Measurements from ENCODE around the gene AQR.
"Not testable (repeated sequence)": the region's sequence is repeated elsewhere in the genome, so short reads cannot be mapped to it uniquely, and the experiment has no call there.

AQR gene

DNA sequence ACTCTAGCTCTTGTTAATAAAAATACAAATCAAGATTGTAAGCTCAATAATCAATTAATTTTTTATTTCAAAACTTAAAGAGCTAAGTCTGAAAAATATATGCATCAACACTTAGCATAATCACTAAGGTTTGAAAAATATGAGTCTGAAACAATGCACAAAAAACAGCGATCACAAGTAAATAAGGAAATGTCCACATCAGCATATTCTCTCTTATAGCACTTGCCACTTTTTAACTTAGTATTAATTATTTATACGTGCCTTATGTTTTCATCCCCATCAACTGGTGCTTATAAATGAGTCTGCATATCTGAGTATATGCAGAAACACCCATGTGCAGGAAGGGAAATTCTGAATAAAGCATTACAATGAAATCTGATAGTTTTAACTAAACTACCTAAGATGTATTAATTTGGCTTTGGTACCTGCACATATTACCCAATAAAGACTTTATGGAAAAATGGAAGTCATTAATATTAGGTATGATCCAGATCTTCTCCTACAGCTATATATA is 28.3 kb downstream of the AQR start:
- Histone ChIP-seq H3K27me3 (ENCODE audit: insufficient read depth, low read length, poor library complexity, severe bottlenecking) (no peaks in the 10 kb centered on the region), H3K9me2 (replicated peaks; ENCODE audit: low read depth, low read length) (no peaks in the 10 kb centered on the region), H2AFZ (ENCODE audit: low read length) (no peak overlapping the region), H3K9ac (ENCODE audit: low read depth, low read length, poor library complexity, severe bottlenecking) (no peak overlapping the region), H3K4me2 (ENCODE audit: low read depth, low read length, poor library complexity, severe bottlenecking) (no peak overlapping the region), H3K9me3 (ENCODE audit: insufficient read depth, low read depth, low read length) (no peaks in the 10 kb centered on the region), H4K20me1 (ENCODE audit: insufficient read depth, low read length, poor library complexity, severe bottlenecking) (no peaks in the 10 kb centered on the region), H3F3A (ENCODE audit: low read depth) (no peaks in the 10 kb centered on the region), H3K79me2 (ENCODE audit: insufficient read depth, low read length) (no peaks in the 10 kb centered on the region), H3K4me3 (ENCODE audit: low read length, poor library complexity, severe bottlenecking) (no peak overlapping the region), H3K36me3 (ENCODE audit: insufficient read depth, low read length) (peaks cover 66% of the 10 kb centered on the region; the same call in 1 of the 2 replicates), H3K4me1 (ENCODE audit: insufficient read depth, low read length, poor library complexity, severe bottlenecking) (no peaks in the 10 kb centered on the region)
- TF ChIP-seq, protein P1, sequence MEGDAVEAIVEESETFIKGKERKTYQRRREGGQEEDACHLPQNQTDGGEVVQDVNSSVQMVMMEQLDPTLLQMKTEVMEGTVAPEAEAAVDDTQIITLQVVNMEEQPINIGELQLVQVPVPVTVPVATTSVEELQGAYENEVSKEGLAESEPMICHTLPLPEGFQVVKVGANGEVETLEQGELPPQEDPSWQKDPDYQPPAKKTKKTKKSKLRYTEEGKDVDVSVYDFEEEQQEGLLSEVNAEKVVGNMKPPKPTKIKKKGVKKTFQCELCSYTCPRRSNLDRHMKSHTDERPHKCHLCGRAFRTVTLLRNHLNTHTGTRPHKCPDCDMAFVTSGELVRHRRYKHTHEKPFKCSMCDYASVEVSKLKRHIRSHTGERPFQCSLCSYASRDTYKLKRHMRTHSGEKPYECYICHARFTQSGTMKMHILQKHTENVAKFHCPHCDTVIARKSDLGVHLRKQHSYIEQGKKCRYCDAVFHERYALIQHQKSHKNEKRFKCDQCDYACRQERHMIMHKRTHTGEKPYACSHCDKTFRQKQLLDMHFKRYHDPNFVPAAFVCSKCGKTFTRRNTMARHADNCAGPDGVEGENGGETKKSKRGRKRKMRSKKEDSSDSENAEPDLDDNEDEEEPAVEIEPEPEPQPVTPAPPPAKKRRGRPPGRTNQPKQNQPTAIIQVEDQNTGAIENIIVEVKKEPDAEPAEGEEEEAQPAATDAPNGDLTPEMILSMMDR (conservative IDR thresholded peaks at IDR 0.05; ENCODE audit: low read length) = no peak
- TF ChIP-seq EZH2phosphoT487 (IDR thresholded peaks at IDR 0.05; ENCODE audit: borderline replicate concordance) = no peak

DNA sequence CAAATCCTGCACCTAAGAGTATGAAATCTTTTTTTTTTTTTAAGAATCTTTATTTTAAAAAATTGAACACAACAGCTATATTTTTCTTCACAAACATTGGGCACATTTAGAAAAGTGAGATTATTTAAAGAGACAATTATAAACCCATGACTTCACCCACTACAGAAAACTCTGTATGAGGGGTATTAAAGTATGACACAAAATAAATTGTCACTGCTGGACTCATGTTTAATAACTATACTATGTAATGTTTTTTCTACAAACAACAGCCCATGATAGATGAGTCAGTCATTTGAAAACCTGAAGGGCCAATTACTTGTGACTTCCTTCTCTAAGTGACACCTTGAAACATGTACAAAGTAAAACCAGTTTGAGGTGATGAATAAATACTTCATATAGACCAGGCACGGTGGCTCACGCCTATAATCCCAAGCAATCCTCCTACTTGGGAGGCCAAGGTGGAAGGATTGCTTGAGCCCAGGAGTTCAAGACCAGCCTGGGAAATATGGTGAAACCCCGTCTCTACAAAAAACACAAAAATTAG is 36.0 kb downstream of the AQR start:
- Histone ChIP-seq H3K9me3 (ENCODE audit: insufficient read depth, low read depth, low read length) (no peaks in the 10 kb centered on the region), H3K4me1 (ENCODE audit: insufficient read depth, low read length, poor library complexity, severe bottlenecking) (no peaks in the 10 kb centered on the region), H2AFZ (ENCODE audit: low read length) (no peak overlapping the region), H3F3A (ENCODE audit: low read depth) (0 out of 2 replicates have a peak, but pooled peaks cover 3% of the 10 kb centered on the region), H3K36me3 (ENCODE audit: insufficient read depth, low read length) (peaks cover 72% of the 10 kb centered on the region; the same call in 1 of the 2 replicates), H3K9me2 (replicated peaks; ENCODE audit: low read depth, low read length) (no peaks in the 10 kb centered on the region), H3K4me3 (ENCODE audit: low read length, poor library complexity, severe bottlenecking) (no peak overlapping the region), H3K9ac (ENCODE audit: low read depth, low read length, poor library complexity, severe bottlenecking) (no peak overlapping the region), H3K27me3 (ENCODE audit: insufficient read depth, low read length, poor library complexity, severe bottlenecking) (no peaks in the 10 kb centered on the region), H3K79me2 (ENCODE audit: insufficient read depth, low read length) (no peaks in the 10 kb centered on the region), H4K20me1 (ENCODE audit: insufficient read depth, low read length, poor library complexity, severe bottlenecking) (no peaks in the 10 kb centered on the region), H3K4me2 (ENCODE audit: low read depth, low read length, poor library complexity, severe bottlenecking) (no peak overlapping the region)
- no peak for TF ChIP-seq EZH2phosphoT487 (IDR thresholded peaks at IDR 0.05; ENCODE audit: borderline replicate concordance)
- TF ChIP-seq, protein P1 (conservative IDR thresholded peaks at IDR 0.05; ENCODE audit: low read length) = no peak

DNA sequence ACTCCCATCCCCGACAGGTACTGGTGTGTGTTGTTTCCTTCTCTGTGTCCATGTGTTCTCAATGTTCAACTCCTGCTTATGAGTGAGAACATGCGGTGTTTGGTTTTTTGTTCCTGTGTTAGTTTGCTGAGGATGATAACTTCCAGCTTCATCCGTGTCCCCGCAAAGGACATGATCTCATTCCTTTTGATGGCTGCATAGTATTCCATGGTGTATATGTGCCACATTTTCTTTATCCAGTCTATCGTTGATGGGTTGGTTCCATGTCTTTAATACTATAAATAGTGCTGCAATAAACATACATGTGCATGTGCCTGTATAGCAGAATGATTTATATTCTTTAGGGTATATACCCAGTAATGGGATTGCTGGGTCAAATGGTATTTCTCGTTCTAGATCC is 41.2 kb downstream of the AQR start:
- not testable (repeated sequence) for H3K4me2 ChIP-seq (ENCODE audit: low read depth, low read length, poor library complexity, severe bottlenecking); H3K9ac ChIP-seq (ENCODE audit: low read depth, low read length, poor library complexity, severe bottlenecking); H3K9me2 ChIP-seq (replicated peaks; ENCODE audit: low read depth, low read length); H3K79me2 ChIP-seq (ENCODE audit: insufficient read depth, low read length); H3K4me1 ChIP-seq (ENCODE audit: insufficient read depth, low read length, poor library complexity, severe bottlenecking); H4K20me1 ChIP-seq (ENCODE audit: insufficient read depth, low read length, poor library complexity, severe bottlenecking); H3K9me3 ChIP-seq (ENCODE audit: insufficient read depth, low read depth, low read length); H3F3A ChIP-seq (ENCODE audit: low read depth); H3K4me3 ChIP-seq (ENCODE audit: low read length, poor library complexity, severe bottlenecking); H3K27me3 ChIP-seq (ENCODE audit: insufficient read depth, low read length, poor library complexity, severe bottlenecking); H2AFZ ChIP-seq (ENCODE audit: low read length)
- peaks cover 59% of the 10 kb centered on the region; the same call in 1 of the 2 replicates for H3K36me3 ChIP-seq (ENCODE audit: insufficient read depth, low read length)

DNA sequence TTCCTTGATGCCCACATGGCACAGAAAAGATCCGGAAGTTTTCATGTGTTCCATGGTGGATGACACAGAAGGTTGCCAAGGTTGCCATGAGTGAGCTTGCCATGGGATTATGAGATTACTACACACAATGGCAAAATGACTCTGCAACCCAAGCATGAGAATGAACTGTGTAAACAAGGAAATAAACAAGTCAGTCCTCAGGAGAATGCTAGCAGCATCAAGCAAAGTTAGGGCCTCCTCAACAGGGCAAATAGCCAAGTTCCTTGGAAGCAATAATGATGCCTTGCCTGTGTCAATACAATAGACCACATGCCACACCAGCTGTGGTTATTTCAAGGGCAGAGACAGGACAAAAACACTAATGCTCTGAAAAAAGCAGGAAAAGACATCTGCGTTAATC is 41.8 kb downstream of the AQR start:
- H3F3A ChIP-seq (ENCODE audit: low read depth) = no peaks in the 10 kb centered on the region
- no peaks in the 10 kb centered on the region for H4K20me1 ChIP-seq (ENCODE audit: insufficient read depth, low read length, poor library complexity, severe bottlenecking)
- no peaks in the 10 kb centered on the region for H3K4me1 ChIP-seq (ENCODE audit: insufficient read depth, low read length, poor library complexity, severe bottlenecking)
- H3K4me2 ChIP-seq (ENCODE audit: low read depth, low read length, poor library complexity, severe bottlenecking) = no peak overlapping the region
- no peak overlapping the region for H3K4me3 ChIP-seq (ENCODE audit: low read length, poor library complexity, severe bottlenecking)
- H3K9me3 ChIP-seq (ENCODE audit: insufficient read depth, low read depth, low read length) = no peaks in the 10 kb centered on the region
- H2AFZ ChIP-seq (ENCODE audit: low read length) = no peak overlapping the region
- H3K27me3 ChIP-seq (ENCODE audit: insufficient read depth, low read length, poor library complexity, severe bottlenecking) = no peaks in the 10 kb centered on the region
- no peak overlapping the region for H3K9ac ChIP-seq (ENCODE audit: low read depth, low read length, poor library complexity, severe bottlenecking)
- H3K9me2 ChIP-seq (replicated peaks; ENCODE audit: low read depth, low read length) = no peaks in the 10 kb centered on the region
- no peaks in the 10 kb centered on the region for H3K79me2 ChIP-seq (ENCODE audit: insufficient read depth, low read length)
- H3K36me3 ChIP-seq (ENCODE audit: insufficient read depth, low read length) = peaks cover 55% of the 10 kb centered on the region; the same call in 1 of the 2 replicates
- TF ChIP-seq, protein P1 (conservative IDR thresholded peaks at IDR 0.05; ENCODE audit: low read length) = no peak
- no peak for TF ChIP-seq EZH2phosphoT487 (IDR thresholded peaks at IDR 0.05; ENCODE audit: borderline replicate concordance)

All from Loucy (cell line).